HEK293T (cell line): Measurements from ENCODE around the gene NAT16.

Experiments
- CTCF ChIA-PET: fragments of 350-600 bp; formaldehyde crosslinking; extraction: SDS; loops from one replicate; lab custom pipeline; 2021; ENCODE audit warnings: antibody characterized with exemption, inconsistent platforms; lab: Yijun Ruan, JAX
- POLR2A ChIA-PET: fragments of 350-600 bp; formaldehyde crosslinking; extraction: SDS; loops from one replicate; lab custom pipeline; 2020; ENCODE audit warnings: antibody characterized with exemption, inconsistent platforms; lab: Yijun Ruan, JAX
- DNase-seq: peaks from one replicate; pipeline ENCODE4 v3.0.0; 2012; ENCODE audit warnings: mixed read lengths; ENCODE audit errors: extremely low spot score
- BHLHE40 ChIP-seq: fragments of 450-650 bp; IDR thresholded peaks from 2 replicates; pipeline ENCODE4 v1.6.1; 2016; ENCODE audit warnings: mild to moderate bottlenecking, moderate library complexity, borderline replicate concordance
- CTBP1 ChIP-seq: fragments of 450-650 bp; IDR thresholded peaks from 2 replicates; pipeline ENCODE4 v1.6.1; 2016; ENCODE audit warnings: borderline replicate concordance
- ELF4 ChIP-seq: fragments of 450-650 bp; IDR thresholded peaks from 2 replicates; pipeline ENCODE4 v1.6.1; 2017; ENCODE audit warnings: antibody characterized with exemption
- FOXA1 ChIP-seq: fragments of 450-650 bp; IDR thresholded peaks from 2 replicates; pipeline ENCODE4 v1.6.1; 2016; ENCODE audit warnings: mild to moderate bottlenecking
- FOXK2 ChIP-seq: fragments of 450-650 bp; IDR thresholded peaks from 2 replicates; pipeline ENCODE4 v1.6.1; 2016; ENCODE audit warnings: mild to moderate bottlenecking
- FOXM1 ChIP-seq: fragments of 450-650 bp; IDR thresholded peaks from 2 replicates; pipeline ENCODE4 v1.6.1; 2017; ENCODE audit warnings: mild to moderate bottlenecking, borderline replicate concordance
- HDGF ChIP-seq: fragments of 450-650 bp; IDR thresholded peaks from 2 replicates; pipeline ENCODE4 v1.6.1; 2017; ENCODE audit warnings: antibody characterized with exemption, borderline replicate concordance
- L3MBTL2 ChIP-seq: fragments of 450-650 bp; conservative IDR thresholded peaks from 2 replicates; pipeline ENCODE4 v1.6.1; 2016; ENCODE audit warnings: mild to moderate bottlenecking
- LEF1 ChIP-seq: fragments of 450-650 bp; IDR thresholded peaks from 2 replicates; pipeline ENCODE4 v1.6.1; 2017; ENCODE audit warnings: mild to moderate bottlenecking, borderline replicate concordance
- NFRKB ChIP-seq: fragments of 450-650 bp; IDR thresholded peaks from 2 replicates; pipeline ENCODE4 v1.6.1; 2016; ENCODE audit warnings: mild to moderate bottlenecking, moderate library complexity
- PKNOX1 ChIP-seq: fragments of 450-650 bp; IDR thresholded peaks from 2 replicates; pipeline ENCODE4 v1.6.1; 2016
- SP1 ChIP-seq: fragments of 450-650 bp; IDR thresholded peaks from 2 replicates; pipeline ENCODE4 v1.6.1; 2017
- TARDBP ChIP-seq: fragments of 450-650 bp; IDR thresholded peaks from 2 replicates; pipeline ENCODE4 v1.6.1; 2016
- ZNF384 ChIP-seq: fragments of 450-650 bp; IDR thresholded peaks from 2 replicates; pipeline ENCODE4 v1.6.1; 2016

NAT16 gene

GRCh38 chr7:101165958-101166647 lies 14.0 kb downstream of the NAT16 start:
- ChIA-PET CTCF (interaction anchor here (0.7 to 1.5 kb wide), 3 partner anchors 22 to 117 kb away, joined by 3 to 7 read pairs (median 3); partner anchors contain the start of gene SERPINE1), POLR2A (interaction anchor here (0.7 to 1.2 kb wide), 3 partner anchors 8 to 461 kb away, joined by 4 to 6 read pairs (median 4); partner anchors contain the start of gene POP7)
- TF ChIP-seq NFRKB (no peak), ELF4 (no peak), ZNF384 (no peak), FOXM1 (no peak), BHLHE40 (no peak), TARDBP (no peak), SP1 (no peak)
- DNase-seq, result no peak

DNA sequence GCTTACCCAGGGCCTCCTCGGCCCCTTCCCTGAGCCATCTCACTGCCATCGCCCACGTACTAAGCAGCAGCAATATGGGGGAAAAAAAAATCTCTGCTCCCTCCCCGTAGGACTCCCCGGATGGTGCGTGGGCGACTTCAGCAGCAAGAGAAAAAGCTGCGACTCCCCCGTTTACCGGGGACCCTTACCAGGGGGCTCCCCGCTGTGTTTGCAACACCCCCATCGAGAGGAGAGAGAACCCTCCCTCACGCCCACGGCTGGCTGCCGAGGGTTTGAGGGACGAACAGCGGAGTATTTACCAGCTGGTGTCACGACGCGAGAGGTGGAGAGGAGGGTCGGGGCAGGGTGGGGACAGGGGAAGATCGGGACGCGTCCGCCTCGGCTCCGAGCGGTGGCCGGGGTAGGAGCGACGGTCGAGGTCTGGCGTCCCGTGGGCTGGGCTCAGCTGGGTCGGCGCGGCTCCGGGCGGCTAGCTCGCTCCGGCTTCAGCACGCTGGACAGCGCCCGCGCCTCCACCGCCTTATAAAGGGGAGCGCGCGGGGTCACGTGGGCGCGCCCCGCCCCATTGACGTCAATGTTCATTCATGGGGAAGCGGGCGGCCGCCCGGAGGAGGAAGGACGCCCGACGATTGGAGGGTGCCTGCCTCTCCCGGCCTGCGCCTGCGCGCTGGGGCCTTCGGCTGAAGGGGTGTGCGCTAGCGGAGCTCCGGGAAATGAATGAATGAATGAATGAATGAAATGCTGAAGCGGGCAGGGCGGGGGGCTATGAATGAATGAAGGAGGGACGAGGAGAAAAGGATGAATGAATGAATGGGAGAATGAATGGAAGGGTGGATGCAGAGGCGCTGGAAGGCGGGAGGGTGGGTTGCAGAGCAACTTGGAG lies 14.8 kb downstream of the NAT16 start, which contains the start of gene VGF:
Gene VGF, minus strand, starts transcription at position 495 of the 883 bp plus-strand sequence. CDS start 726 bp downstream, outside the sequence.
- ChIA-PET CTCF (interaction anchor here (0.7 to 1.5 kb wide), 3 partner anchors 21 to 117 kb away, joined by 3 to 7 read pairs (median 3); partner anchors contain the start of gene SERPINE1), POLR2A (interaction anchor here (0.7 to 1.4 kb wide), 4 partner anchors 8 to 460 kb away, joined by 4 to 6 read pairs (median 4); partner anchors contain the start of gene POP7)
- DNase-seq, result peak; percentile 91
- 0 out of 2 replicates have a peak, but pooled peaks have one; percentile 16 for TF ChIP-seq L3MBTL2
- no peak for TF ChIP-seq ELF4

DNA sequence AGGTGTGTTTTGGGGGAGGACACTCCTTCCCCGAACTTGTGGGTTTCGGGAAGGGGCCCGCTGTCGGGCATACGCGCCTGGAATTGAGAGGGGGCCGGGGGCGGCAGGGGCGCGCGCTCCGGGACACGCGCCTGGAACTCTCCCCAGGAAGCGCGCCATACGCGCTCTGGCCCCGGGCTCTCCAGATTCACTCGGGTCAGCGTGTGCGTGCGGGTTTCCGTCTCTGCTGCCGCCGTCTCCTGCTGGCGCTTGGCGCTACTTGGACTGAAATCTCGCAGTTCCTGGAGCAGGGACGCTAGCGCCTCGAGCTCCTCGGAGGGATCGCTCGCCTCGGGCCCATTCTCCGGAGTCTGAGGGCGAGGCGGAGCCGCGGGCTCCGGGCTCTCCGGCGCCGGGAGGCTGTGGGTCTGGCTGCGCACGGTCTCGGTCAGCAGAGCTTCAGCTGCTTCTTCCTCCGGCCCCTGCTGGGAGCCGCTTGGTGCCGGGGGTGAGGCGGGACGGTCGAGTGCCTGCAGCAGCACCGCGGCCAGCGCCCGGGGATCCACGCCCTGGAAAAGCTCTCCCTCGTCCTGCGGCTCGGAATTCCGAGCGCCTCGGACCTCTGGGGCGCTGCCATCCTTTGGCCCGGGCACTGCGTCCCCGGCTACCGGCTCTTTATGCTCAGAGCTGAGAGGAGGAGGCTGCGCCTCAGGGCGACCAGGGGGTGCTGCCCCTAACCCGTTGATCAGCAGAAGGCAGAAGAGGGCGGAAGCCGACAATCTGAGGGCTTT lies 15.8 kb downstream of the NAT16 start:
- POLR2A ChIA-PET, result interaction anchor here (1.4 kb wide), 1 partner anchor 20 kb away, joined by 5 read pairs; no protein-coding TSS in a partner anchor
- TF ChIP-seq ZNF384 (no peak), ELF4 (no peak), NFRKB (no peak), PKNOX1 (no peak), L3MBTL2 (no peak), TARDBP (no peak), LEF1 (no peak)
- CTCF ChIA-PET, result no interaction called here
- no peak for DNase-seq

GRCh38 chr7:101163279-101164070 lies 16.6 kb downstream of the NAT16 start:
- CTCF ChIA-PET, result interaction anchor here (1.1 to 1.2 kb wide), 2 partner anchors 19 to 29 kb away, joined by 8 to 10 read pairs; no protein-coding TSS in a partner anchor
- no peak for DNase-seq
- TF ChIP-seq FOXA1, result no peak
- no peak for TF ChIP-seq LEF1
- no peak for TF ChIP-seq BHLHE40
- TF ChIP-seq ELF4, result no peak
- TF ChIP-seq FOXK2, result no peak
- TF ChIP-seq CTBP1, result peak; percentile 51; the same call in 1 of the 2 replicates
- POLR2A ChIA-PET, result interaction anchor here (0.8 to 1.0 kb wide), 2 partner anchors 19 to 55 kb away, joined by 3 to 5 read pairs; partner anchors contain the start of gene ZNHIT1

DNA sequence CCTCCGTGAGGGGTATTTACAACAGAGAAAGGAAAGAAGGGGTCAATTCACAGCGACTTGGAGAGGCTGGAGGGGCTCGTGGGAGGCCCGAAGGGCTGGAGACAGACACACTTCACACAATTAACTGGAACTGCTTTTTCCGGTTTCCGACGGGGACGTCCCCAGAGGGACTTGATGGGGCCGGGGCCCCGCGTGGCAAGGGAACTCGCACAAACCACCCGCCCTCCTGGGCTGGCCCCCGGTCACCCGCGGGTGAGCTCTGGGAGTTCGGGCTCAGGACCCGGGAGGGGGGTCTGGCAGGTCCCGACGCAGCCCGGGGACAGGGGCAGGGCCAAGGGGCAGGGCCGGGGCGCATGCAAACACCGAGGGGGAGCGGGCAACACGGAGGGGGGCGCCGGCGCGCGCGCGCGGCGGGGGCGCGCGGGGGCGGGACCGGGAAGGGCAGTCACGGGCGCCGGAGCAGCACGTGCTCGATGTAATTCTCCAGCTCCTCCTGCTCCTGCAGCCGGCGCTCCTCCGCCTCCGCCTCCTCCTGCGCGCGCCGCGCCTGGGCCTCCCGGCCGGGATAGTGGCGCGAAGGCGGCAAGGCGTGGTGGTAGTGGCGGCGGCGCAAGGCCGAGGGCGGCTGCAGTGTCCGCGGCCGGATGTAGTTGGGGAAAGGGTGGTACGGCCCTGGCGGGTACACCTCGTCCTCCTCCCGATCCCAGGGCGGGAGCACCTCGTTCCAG lies 17.4 kb downstream of the NAT16 start:
- ChIA-PET POLR2A (interaction anchor here (0.6 to 1.0 kb wide), 4 partner anchors 11 to 55 kb away, joined by 3 to 5 read pairs (median 3); partner anchors contain the start of gene ZNHIT1), CTCF (interaction anchor here (1.1 to 1.2 kb wide), 2 partner anchors 19 to 30 kb away, joined by 8 to 10 read pairs; no protein-coding TSS in a partner anchor)
- DNase-seq, result peak; percentile 61
- TF ChIP-seq LEF1 (no peak), HDGF (no peak), L3MBTL2 (peak; percentile 87), FOXM1 (no peak)
